GM23248 (cell line): ENCODE measurements around the gene RAD51B.

Experiments
- EZH2 ChIP-seq: fragments of 200-600 bp; sonication (generic); IDR thresholded peaks from 2 replicates; pipeline ENCODE4 v1.6.1; 2018; ENCODE audit warnings: antibody characterized with exemption, mild to moderate bottlenecking; ENCODE audit not compliant: insufficient read depth, poor library complexity, severe bottlenecking
- EZH2phosphoT487 ChIP-seq: fragments of 200-600 bp; sonication (generic); IDR thresholded peaks from 2 replicates; pipeline ENCODE4 v1.6.1; 2018; ENCODE audit warnings: antibody characterized with exemption, moderate library complexity, mild to moderate bottlenecking, low read depth; ENCODE audit not compliant: insufficient read depth

DNA sequence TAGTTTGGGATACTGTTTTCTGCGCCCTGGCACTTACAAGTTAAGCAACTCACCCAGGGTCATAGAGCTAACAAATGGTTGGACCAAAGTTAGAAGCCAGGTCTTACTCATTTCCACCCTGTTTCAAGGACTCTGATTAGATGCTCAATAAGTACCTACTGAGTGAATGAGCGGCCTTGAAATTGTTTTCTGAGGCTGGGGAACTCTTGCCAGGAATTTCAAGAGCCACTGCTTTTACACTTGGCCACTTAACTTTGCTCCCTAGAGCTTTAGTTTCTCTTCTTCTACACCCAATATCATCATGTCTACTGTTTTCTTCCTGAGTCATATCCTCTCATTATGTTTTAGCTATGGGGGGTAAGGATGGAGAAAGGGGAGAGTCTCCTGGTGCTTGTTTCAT is 541.7 kb downstream of the RAD51B start:
- 0 out of 2 replicates have a peak, but pooled peaks have one; percentile 42 for TF ChIP-seq EZH2phosphoT487
- TF ChIP-seq EZH2: no peak
